Fibroblast of villous mesenchyme (primary cell): ENCODE measurements around the gene AP1S1. TPM values are rescaled to one million over a fixed set of nuclear protein-coding genes. Genes with fewer than 3 reads are reported as not detected.
"Not testable (repeated sequence)": the region's sequence is repeated elsewhere in the genome, so short reads cannot be mapped to it uniquely, and the experiment has no call there.

Experiments used
- DNase-seq: peaks from one replicate; pipeline ENCODE4 v3.0.0-alpha.2; 2010; ENCODE audit warnings: low read depth
- H3K4me3 ChIP-seq: 2 replicates; pipeline ENCODE4 v1.5.1; 2011; ENCODE audit warnings: low read depth, mild to moderate bottlenecking, low read length
- total RNA-seq: library from RNA; depleted of rRNA; stranded (reverse); fragments of >200 nt; gene quantifications from 2 replicates; pipeline ENCODE4 v1.2.3, GENCODE V29; 2012
- TF ChIP-seq, protein P1 (sequence below): IDR thresholded peaks from 2 replicates; pipeline ENCODE4 v1.5.1; 2012; ENCODE audit warnings: low read depth, mild to moderate bottlenecking, low read length; ENCODE audit not compliant: insufficient read depth

The AP1S1 gene
- total RNA-seq, 1 donor: 154 TPM

DNA sequence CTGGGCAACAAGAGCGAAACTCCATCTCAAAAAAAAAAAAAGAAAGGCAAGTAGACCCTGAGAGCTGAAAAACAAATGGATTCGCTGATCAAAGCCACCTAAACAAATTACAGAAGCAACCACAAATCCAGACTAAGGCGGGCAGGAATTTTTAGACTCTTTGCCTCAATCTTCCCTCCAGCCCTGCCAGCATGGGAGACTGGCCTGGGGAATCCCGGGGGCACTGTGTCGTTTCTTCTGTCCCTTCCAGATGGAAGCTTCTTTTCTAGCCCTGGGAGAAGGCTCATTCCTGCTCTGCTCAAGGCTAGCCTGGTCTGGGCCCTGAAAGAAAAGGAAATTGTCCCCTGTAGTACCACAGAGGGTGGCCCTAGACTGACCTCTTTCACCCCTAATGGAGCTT, 43.0 kb upstream of the AP1S1 start:
- TF ChIP-seq, protein P1, sequence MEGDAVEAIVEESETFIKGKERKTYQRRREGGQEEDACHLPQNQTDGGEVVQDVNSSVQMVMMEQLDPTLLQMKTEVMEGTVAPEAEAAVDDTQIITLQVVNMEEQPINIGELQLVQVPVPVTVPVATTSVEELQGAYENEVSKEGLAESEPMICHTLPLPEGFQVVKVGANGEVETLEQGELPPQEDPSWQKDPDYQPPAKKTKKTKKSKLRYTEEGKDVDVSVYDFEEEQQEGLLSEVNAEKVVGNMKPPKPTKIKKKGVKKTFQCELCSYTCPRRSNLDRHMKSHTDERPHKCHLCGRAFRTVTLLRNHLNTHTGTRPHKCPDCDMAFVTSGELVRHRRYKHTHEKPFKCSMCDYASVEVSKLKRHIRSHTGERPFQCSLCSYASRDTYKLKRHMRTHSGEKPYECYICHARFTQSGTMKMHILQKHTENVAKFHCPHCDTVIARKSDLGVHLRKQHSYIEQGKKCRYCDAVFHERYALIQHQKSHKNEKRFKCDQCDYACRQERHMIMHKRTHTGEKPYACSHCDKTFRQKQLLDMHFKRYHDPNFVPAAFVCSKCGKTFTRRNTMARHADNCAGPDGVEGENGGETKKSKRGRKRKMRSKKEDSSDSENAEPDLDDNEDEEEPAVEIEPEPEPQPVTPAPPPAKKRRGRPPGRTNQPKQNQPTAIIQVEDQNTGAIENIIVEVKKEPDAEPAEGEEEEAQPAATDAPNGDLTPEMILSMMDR: no peak
- DNase-seq: no peak
- no peak overlapping the region for H3K4me3 ChIP-seq

DNA sequence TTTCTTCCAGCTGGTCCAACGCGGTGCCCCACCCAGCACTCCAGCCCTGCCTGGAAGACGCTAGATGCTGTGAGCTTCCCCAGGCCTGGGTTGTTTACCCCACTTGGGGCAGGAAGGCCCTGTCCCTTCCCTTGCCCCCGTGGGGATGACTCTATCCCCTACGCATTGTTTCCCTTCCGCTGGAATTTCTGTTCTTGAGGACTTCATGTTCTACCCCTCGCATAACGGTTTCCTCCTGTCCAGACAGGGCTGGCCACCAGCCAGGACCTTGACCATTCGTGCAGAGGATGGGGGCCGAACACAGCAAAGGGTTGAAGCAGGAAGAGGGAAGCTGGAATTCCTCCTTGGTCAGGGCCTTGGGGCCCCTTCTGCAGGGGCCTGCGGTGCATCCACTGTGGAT, 42.0 kb upstream of the AP1S1 start:
- no peak overlapping the region for H3K4me3 ChIP-seq
- TF ChIP-seq, protein P1: no peak
- peak; percentile 93 for DNase-seq

DNA sequence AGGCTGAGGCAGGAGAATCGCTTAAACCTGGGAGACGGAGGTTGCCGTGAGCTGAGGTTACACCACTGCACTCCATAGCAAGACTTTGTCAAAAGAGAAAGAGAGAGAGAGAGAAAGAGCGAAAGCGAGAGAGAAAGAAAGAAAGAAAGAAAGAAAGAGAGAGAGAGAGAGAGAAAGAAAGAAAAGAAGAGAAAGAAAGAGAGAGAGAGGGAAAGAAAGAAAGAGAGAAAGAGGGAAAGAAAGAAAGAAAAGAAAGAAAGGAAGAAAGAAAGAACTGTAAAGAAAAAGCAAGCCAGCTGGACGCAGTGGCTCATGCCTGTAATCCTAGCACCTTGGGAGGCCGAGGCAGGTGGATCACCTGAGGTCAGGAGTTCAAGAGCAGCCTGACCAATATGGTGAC, 41.1 kb upstream of the AP1S1 start:
- DNase-seq: not testable (repeated sequence)

DNA sequence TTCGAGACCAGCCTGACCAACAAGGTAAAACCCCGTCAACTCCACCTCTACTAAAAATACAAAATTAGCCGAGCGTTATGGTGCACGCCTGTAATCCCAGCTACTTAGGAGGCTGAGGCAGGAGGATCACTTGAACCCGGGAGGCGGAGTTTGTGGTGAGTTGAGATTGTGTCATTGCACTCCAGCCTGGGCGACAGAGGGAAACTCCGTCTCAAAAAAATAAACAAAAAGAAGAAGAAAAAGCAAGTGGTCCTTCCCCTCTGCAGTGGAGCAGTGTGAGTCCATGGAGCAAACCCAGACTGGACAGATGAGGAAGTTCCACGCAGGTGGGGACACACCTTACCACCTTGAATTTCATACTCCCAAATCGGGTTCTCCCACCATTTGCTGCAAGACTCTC, 40.4 kb upstream of the AP1S1 start:
- DNase-seq: no peak
- no peak overlapping the region for H3K4me3 ChIP-seq
- TF ChIP-seq, protein P1: no peak

More for the DNA sequence above, 41.1 kb upstream of the AP1S1 start:
- H3K4me3 ChIP-seq: not testable (repeated sequence)

DNA sequence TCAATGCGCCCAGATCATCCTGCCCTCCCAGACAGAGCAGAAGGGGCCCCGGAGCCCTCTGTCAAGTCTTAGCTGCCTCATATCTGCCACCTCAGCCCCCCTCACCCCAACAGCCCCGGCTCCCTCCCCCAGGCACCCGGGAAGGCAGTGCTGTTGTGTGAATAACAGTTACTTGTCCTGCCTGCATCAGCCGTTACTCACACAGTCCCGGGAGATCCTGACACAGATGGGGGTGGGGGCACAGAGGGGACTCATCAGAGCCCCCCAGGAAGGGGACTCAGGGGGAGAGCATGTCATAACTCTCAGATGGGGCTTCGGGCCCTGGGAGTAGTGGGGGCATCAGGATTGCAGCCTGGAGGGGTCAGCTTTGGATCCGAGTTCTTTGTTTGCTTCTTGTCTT, 39.8 kb upstream of the AP1S1 start:
- DNase-seq: no peak
- no peak overlapping the region for H3K4me3 ChIP-seq
- TF ChIP-seq, protein P1: no peak

DNA sequence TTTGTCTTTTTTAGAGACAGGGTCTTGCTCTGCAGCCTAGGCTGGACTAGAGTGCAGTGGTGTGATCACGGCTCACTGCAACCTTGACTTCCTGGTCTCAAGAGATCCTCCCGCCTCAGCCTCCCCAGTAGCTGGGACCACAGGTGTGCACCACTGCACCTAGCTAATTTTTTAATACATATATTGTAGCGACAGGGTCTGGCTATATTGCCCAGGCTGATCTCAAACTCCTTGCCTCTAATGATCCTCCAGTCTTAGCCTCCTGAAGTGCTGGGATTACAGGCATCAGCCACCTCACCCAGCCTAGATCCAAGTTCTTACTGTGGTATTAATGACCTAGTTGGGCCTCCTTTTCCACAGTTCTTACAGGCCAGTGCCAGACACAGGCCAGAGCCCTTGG, 39.1 kb upstream of the AP1S1 start:
- TF ChIP-seq, protein P1: no peak
- no peak overlapping the region for H3K4me3 ChIP-seq

DNA sequence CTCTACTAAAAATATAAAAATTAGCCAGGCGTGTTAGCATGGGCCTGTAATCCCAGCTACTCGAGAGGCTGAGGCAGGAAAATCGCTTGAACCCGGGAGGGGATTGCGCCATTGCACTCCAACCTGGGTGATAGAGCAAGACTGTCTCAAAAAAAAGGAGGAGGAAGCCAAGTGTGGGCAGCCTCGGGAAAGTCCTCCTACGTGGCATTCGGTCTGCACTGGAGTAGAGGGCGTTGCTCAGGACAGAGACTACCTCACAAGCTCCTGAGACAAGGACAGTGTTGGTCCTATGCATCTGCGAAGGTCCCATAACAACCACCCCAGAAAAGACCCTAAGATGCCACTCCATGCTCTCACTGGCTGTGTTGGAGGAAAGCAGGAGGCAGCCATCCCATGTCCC, 37.4 kb upstream of the AP1S1 start:
- no peak overlapping the region for H3K4me3 ChIP-seq
- TF ChIP-seq, protein P1: no peak
- no peak for DNase-seq

More for the DNA sequence above, 39.1 kb upstream of the AP1S1 start:
- no peak for DNase-seq

DNA sequence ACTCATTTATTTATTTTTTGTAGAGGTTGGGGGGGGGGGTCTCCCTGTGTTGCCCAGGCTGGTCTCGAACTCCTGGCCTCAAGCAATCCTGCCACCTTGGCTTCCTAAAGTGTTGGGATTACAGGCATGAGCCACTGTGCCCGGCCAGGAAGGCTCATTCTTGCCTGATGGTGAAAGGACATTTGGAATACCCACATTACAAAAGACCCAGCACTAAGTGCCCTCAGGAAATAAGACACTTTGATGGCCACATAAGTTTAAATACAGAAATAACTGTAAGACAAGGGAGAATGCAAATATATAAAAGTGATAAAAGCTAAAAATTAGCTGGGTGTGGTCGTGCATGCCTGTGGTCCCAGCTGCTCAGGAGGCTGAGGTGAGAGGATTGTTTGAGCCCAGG, 35.4 kb upstream of the AP1S1 start:
- no peak for DNase-seq
- H3K4me3 ChIP-seq: no peak overlapping the region
- TF ChIP-seq, protein P1: no peak
